Measurements from ENCODE around the gene ADGRV1. TPM values are rescaled to one million over a fixed set of nuclear protein-coding genes. Genes with fewer than 3 reads are reported as not detected.

ADGRV1 gene
- total RNA-seq, 1 experiment from 2014 or later = 64.8 TPM

DNA sequence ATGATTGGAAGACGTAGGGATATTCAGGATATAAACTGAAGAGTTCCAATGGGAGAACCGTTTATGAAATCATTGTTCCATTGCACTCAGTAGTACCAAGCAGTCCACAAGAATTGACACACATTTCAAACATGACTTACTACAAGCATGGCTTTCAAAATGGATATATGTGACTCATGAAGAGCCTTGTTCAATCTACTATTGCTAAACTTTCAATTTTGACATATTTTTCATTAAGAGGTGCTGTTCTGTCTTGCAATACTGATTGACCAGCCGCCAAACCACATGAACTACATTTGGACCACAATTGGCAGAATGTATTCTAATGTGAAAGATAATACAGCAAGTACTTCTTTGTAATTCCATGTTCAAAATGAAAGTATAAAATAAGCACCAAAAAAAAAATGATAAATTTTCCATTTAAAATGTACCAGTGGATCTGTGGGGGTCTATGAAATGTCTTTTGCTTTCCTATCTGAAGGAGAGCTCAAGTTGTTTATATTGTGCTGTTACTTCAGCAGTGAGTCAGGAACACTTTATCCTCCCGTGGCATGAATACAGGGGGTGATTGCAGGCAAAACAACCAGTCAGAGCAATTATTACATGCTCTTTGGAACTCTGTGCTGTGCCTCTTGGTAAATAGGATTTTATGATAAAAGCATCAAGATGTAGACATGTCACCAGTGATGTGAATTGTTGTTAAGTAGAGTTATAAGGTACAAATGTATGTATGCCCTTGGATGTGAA is 458.5 kb downstream of the ADGRV1 start:
- no peak overlapping the region for H2BK120ac ChIP-seq (ENCODE audit: low read depth, low read length, poor library complexity, severe bottlenecking)
- H3K79me2 ChIP-seq (ENCODE audit: insufficient read depth, low read length) = no peaks in the 10 kb centered on the region
- no peak overlapping the region for H3K4me2 ChIP-seq (ENCODE audit: insufficient read depth, insufficient read length, low read length)
- H3K27me3 ChIP-seq (ENCODE audit: insufficient read depth, low read length) = no peaks in the 10 kb centered on the region
- Mint-ChIP-seq H3K4me3 (no peak overlapping the region), H3K36me3 (ENCODE audit: insufficient read depth in 1 of 3, low read depth in 3 of 3) (peaks cover 14 to 26% (median 16%) of the 10 kb centered on the region in 3 experiments), H3K27ac (no peak overlapping the region), H3K4me1 (peaks cover 11 to 16% of the 10 kb centered on the region in 2 experiments), H3K9me3 (peaks cover 7 to 13% of the 10 kb centered on the region in 2 experiments; a peak in 3 of 5 replicates), H3K27me3 (ENCODE audit: low read depth) (no peaks in the 10 kb centered on the region)
- no peaks in the 10 kb centered on the region for H3K23me2 ChIP-seq (ENCODE audit: insufficient read length, low read depth, low read length, poor library complexity, severe bottlenecking)
- H3K23ac ChIP-seq (ENCODE audit: insufficient read length, low read depth, low read length) = no peak overlapping the region
- no peak overlapping the region for H4K91ac ChIP-seq (ENCODE audit: insufficient read length, low read depth, low read length)
- no peak overlapping the region for H2BK5ac ChIP-seq (ENCODE audit: insufficient read length, low read length)
- no CpG with 5 or more reads among the region's 4 CpGs for WGBS (ENCODE audit: extremely low coverage, insufficient read length, low lambda C conversion rate)
- no peak overlapping the region for H3T11ph ChIP-seq (ENCODE audit: low read length)
- H2AFZ ChIP-seq (ENCODE audit: low read length) = no peak overlapping the region
- H3K4me1 ChIP-seq (ENCODE audit: insufficient read depth, low read length) = no peaks in the 10 kb centered on the region
- no peak overlapping the region for H3K14ac ChIP-seq (ENCODE audit: insufficient read depth, low read length)
- H4K20me1 ChIP-seq (ENCODE audit: control insufficient read depth, insufficient read depth, insufficient read length) = no peaks in the 10 kb centered on the region
- no peak overlapping the region for H3K27ac ChIP-seq (ENCODE audit: insufficient read length, low read depth, low read length)
- no peak overlapping the region for H4K8ac ChIP-seq (replicated peaks; ENCODE audit: insufficient read length, low read depth, low read length)
- no peak overlapping the region for H3K9ac ChIP-seq (ENCODE audit: extremely low read depth, insufficient read length, low read length)
- H3K4ac ChIP-seq (ENCODE audit: low read depth, low read length) = no peak overlapping the region
- H3K9me3 ChIP-seq (ENCODE audit: control insufficient read depth, low read depth, low read length) = no peaks in the 10 kb centered on the region
- TF ChIP-seq, protein P1, sequence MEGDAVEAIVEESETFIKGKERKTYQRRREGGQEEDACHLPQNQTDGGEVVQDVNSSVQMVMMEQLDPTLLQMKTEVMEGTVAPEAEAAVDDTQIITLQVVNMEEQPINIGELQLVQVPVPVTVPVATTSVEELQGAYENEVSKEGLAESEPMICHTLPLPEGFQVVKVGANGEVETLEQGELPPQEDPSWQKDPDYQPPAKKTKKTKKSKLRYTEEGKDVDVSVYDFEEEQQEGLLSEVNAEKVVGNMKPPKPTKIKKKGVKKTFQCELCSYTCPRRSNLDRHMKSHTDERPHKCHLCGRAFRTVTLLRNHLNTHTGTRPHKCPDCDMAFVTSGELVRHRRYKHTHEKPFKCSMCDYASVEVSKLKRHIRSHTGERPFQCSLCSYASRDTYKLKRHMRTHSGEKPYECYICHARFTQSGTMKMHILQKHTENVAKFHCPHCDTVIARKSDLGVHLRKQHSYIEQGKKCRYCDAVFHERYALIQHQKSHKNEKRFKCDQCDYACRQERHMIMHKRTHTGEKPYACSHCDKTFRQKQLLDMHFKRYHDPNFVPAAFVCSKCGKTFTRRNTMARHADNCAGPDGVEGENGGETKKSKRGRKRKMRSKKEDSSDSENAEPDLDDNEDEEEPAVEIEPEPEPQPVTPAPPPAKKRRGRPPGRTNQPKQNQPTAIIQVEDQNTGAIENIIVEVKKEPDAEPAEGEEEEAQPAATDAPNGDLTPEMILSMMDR (conservative IDR thresholded peaks at IDR 0.05) = no peak
- H2AK5ac ChIP-seq (ENCODE audit: insufficient read length, low read length) = no peak overlapping the region
- no peak overlapping the region for H4K5ac ChIP-seq (ENCODE audit: insufficient read length, low read depth, low read length)
- H3K79me1 ChIP-seq (ENCODE audit: insufficient read depth, low read depth, low read length, poor library complexity, severe bottlenecking) = no peaks in the 10 kb centered on the region
- H2BK20ac ChIP-seq (ENCODE audit: low read depth, low read length, poor library complexity, severe bottlenecking) = no peak overlapping the region
- no peak overlapping the region for H2BK15ac ChIP-seq (ENCODE audit: low read depth, low read length)
- no peak overlapping the region for H2BK12ac ChIP-seq (ENCODE audit: insufficient read length, low read depth, low read length)
- no peak overlapping the region for H3K56ac ChIP-seq (ENCODE audit: insufficient read length, low read depth, low read length)
- no peak overlapping the region for H3K18ac ChIP-seq (ENCODE audit: insufficient read length, low read depth, low read length)
- no peak for DNase-seq

Measured in H9 (cell line).